Activated naive CD4-positive, alpha-beta T cell (primary cell): ENCODE data around the gene GRIN1.

ENCODE experiments used
- DNase-seq, 4 experiments: peaks; one replicate each; lab custom pipeline; 2025; lab: John Stamatoyannopoulos, UW

Gene GRIN1

DNA sequence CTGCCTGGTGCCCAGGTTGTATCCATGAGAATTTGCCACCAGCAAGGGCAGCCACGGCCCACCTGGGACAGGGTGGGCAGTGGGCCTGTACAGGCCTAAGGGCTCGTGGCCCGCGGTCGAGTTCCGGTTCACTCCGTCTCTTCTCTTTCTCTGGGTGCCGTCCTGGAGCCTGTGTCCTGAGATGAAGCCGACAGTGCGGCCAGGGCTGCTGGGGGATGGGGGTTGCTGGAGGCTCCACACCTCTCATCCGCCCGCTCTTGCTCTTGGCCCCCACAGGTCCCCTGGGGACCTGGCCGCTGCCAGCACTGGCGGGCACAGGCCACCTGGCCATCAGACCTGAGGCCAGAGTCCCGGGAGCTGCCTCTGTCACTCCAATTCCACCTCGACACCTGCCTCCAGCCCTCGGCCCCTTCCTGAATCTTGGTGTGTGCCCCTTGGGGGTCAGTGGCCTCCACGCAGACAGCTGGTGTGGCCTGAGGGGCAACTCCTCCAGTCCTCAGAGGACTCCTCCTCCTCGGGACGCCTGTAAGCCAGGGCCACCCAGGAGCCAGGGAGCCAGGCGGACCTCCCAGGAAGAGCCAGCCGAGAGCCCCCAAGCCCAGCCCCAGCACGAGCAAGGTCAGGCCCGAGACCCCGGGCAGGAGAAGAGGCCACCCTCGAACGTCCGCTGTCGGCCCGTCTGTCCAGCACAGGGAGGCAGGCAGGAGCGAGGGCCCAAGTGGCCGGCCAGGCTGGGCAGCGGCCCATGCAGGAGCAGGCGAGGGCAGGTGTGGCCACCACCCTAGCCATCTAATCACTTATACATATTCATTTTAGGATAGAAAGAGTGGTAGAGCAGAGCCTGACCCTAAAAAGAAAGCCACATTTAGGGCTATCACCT is 25.7 kb downstream of the GRIN1 start:
- no peak for DNase-seq

- DNase-seq = no peak
Observed at GRCh38 chr9:137165250-137165836, 26.4 kb downstream of the GRIN1 start.

DNA sequence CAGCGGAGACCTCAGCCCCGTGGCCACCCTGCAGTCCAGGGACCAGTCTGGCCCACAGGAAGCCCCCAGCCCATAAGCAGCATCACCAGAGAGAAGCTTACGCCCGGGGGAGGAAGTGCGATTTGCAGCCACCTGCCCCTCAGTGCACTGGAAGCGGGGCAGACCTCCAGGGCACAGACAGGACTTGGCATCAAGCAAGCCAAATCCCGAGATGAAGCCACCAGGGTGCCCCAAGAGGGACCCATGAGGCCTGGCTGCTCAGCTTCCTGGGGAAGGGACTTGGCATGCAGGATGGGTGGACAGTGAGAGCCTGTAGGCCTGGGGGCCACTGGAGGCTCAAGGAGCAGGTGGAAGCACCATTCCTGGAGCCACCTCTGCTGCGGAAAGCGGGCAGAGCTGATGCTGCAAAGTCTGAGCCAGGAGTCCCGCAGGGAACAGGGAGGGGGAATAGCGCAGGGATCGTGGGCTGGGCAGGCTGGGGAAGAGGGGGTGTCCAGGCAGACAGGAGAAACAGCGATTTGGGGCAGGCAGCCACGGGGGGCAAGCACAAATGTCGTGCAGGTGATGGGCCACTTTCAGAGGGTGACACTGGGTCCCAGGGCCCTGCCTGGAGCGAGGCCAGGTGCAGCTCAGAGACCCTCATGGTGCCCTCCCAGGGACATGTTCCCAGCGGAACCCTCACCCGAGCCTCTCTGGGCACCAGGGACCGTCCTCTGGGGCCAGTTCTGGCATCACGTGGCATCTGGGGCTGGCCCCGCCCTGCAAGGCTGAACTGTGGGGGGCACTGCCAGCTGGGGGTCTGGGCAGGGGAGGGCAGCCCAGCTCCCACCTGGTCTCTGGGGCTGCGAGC is 27.7 kb downstream of the GRIN1 start:
- DNase-seq = no peak

DNA sequence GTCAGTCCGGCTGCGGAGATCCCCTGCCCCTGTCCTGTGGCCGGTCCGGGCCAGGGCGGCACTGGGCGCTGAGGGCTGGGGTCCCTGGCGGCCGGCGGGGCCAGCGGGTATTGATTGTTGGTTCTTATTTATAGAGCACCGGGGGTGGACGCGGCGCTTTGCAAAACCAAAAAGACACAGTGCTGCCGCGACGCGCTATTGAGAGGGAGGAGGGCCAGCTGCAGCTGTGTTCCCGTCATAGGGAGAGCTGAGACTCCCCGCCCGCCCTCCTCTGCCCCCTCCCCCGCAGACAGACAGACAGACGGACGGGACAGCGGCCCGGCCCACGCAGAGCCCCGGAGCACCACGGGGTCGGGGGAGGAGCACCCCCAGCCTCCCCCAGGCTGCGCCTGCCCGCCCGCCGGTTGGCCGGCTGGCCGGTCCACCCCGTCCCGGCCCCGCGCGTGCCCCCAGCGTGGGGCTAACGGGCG is 28.4 kb downstream of the GRIN1 start:
- DNase-seq = no peak

DNA sequence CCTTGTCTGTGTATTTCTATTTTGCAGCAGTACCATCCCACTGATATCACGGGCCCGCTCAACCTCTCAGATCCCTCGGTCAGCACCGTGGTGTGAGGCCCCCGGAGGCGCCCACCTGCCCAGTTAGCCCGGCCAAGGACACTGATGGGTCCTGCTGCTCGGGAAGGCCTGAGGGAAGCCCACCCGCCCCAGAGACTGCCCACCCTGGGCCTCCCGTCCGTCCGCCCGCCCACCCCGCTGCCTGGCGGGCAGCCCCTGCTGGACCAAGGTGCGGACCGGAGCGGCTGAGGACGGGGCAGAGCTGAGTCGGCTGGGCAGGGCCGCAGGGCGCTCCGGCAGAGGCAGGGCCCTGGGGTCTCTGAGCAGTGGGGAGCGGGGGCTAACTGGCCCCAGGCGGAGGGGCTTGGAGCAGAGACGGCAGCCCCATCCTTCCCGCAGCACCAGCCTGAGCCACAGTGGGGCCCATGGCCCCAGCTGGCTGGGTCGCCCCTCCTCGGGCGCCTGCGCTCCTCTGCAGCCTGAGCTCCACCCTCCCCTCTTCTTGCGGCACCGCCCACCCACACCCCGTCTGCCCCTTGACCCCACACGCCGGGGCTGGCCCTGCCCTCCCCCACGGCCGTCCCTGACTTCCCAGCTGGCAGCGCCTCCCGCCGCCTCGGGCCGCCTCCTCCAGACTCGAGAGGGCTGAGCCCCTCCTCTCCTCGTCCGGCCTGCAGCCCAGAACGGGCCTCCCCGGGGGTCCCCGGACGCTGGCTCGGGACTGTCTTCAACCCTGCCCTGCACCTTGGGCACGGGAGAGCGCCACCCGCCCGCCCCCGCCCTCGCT is 29.0 kb downstream of the GRIN1 start:
- DNase-seq = no peak

DNA sequence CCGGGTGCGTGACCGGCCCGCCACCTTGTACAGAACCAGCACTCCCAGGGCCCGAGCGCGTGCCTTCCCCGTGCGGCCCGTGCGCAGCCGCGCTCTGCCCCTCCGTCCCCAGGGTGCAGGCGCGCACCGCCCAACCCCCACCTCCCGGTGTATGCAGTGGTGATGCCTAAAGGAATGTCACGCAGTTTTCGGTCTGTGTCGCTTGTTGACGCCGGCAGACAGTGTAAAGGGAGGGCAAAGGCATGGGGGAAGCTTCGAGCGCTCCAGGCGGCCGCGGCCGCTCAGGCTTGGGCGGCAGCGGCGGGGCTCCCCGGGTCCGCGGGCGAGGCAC is 29.6 kb downstream of the GRIN1 start:
- no peak for DNase-seq

DNA sequence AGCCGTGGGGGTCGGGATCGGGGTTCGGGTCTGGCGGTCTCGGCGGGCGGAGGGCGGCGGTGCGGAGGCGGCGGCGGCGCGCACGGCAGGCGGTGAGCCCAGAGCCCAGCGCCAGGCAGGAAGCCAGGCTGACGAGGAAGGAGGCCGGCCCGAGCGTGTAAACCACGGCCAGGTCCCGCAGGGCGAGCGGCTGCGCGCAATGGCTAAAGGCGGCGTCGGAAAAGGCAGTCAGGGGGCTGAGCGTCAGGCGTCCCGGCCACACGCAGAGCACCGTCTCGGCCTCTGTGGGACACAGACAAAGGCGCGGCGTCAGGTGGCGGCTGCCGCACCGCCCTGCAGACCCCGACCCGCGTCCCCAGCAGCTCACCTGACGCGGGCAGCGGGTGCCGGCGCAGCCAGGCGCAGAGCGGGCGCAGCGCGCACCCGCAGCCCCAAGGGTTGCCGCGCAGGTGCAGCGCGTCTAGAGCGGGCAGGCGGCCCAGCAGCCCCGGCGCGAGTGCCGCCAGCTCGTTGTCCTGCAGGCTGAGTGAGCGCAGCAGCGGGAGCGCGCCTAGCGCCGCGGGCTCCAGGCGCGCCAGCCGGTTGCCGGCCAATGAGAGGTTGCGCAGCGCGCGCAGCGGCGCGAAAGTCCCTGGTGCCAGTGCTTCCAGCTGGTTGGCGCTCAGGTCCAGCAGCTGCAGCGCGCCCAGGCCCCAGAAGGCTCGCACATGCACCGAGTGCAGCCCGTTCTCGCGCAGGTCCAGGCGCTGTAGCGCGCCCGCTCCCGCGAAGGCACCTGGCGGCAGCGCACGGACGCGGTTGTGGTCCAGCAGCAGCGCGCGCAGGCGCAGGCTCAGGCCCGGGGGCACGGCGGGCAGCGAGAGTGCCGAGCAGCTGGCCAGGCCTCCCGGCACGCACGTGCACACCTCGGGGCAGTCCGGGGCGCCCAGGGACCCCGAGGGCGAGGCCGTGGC is 30.2 kb downstream of the GRIN1 start:
- no peak for DNase-seq

DNA sequence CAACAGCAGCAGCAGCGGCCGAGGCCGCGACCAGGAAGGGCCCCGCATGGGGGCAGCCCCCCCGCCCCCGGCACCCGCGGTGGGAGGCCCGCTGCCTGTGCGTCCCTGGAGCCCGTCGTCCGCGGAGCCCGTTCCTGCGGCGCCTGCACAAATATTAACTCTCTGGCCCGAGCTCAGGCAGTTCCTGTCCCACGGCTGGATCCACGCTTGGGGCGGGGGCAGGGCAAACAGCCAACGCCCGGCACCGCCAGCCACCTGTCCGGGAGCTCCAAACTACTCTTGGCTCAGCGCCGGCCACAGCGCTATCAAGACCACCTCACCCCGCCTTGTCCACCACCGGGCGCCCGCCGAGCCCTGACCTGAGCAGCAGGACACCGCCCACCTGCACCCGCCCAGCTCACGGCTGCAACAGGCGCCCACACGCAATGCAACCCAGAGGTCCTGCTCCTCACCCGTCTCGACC is 31.0 kb downstream of the GRIN1 start, which contains the start of gene LRRC26:
LRRC26 (minus strand) TSS at position 156 of the 463 bp plus-strand sequence; CDS start at position 48, 108 bp downstream.
- DNase-seq = no peak

- no peak for DNase-seq
Observed at GRCh38 chr9:137170486-137171148, 31.7 kb downstream of the GRIN1 start.

GRCh38 chr9:137171149-137171900 is 32.4 kb downstream of the GRIN1 start:
- no peak for DNase-seq

GRCh38 chr9:137172901-137173795 is 34.2 kb downstream of the GRIN1 start:
- DNase-seq = no peak

DNA sequence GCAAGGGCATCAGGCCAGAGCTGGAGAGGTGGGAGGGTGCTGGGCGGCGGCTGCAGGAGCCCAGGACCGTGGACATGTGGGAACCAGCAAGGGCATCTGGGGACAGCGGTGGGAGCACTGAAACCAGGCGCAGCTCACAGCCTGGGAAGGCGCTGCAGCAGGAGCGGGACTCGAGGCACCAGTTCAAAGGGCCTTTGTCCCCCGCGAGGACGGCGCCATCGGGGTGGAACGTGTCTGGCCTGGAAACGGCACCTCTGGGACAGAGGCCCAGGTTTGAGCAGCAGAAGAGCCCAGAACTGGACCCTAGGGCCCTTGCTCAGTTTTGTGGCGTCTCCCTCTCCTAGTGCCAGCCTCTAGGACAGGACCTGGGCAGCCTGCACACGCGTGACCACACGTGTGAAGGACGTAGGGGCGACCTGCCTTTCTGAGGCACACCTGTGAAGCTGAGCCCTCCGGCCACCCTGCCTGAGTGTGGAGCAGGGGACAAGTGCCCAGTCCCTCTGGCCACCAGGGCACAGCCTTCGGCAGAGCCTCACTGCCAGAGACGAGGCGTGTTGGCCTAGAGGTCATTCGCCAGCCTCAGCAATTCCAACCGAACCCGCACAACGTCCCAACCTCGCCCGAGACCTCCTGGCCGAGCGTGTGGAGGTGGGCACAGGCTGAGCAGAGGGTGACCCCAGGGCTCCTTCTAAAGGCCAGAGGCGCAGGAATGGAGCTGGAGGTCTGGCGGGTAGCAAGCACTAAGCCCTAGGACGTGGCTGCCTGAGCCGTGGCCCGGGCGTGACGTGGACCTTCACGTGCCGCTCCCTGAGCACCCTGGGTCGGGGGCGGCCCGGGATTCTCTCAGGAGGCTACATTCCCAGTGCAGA is 35.1 kb downstream of the GRIN1 start:
- DNase-seq = no peak

GRCh38 chr9:137174722-137175293 is 35.9 kb downstream of the GRIN1 start:
- DNase-seq = peak in 1 of 4 experiments; percentile 8

- DNase-seq = peak in 1 of 4 experiments; percentile 10
Observed at GRCh38 chr9:137175345-137175961, 36.5 kb downstream of the GRIN1 start.

DNA sequence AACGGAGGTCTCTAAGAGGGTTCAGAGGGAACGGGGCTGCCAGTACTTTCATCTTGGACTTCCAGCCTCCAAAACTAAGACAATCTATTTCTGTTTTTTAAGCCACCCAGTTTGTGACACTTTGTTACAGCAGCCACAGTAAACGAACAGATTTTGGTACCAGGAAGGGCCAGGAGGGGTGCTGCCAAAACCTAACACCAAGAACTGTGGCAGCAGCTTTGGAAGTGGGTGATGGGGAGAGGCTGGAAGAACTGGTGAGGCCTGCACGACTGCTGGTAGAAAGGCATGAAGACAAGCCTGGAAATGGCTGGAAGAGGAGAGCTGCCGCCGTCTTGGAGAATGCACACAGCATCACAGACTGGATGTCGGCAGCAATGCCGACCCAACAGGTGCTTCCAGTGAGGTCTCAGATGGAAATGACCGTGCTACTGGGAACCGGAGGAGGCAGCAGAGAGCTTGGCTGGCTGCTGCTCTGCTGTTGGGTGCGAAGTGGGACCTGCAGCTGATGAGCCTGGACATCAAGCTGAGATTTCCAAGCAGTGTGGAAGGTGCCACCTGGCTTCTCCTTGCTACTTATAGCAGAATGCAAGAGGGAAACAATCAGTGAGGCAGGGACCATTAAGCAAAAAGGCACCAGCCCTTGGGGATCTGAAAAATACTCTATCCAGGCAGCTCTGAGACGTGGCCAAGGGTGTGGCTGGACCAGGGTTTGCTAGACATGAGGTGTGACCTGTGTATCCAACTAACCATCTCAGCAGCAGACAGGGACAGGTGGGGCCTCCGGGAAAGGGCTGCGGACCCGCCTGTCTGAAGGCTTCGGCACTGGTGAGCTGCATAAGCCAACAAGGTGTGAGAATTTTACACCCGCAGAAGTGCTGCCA is 37.6 kb downstream of the GRIN1 start:
- DNase-seq = no peak
